H1 (cell line): ENCODE data around the gene ARSK. TPM values are rescaled to one million over a fixed set of nuclear protein-coding genes. Genes with fewer than 3 reads are reported as not detected.

ENCODE experiments used
- CTCF ChIA-PET: fragments of 300-600 bp; sonication (Branson Sonifier 250); formaldehyde crosslinking; loops from one replicate; lab custom pipeline; 2021; ENCODE audit not compliant: partially characterized antibody; lab: Charles Lee
- POLR2A ChIA-PET: fragments of 300-600 bp; sonication (Branson Sonifier 250); formaldehyde crosslinking; loops from one replicate; lab custom pipeline; 2021; ENCODE audit warnings: inconsistent platforms; ENCODE audit not compliant: partially characterized antibody; lab: Charles Lee
- DNase-seq, 2 experiments: peaks; one replicate each; pipeline versions ENCODE4 v3.0.0 to v3.0.0-alpha.2; 2010 to 2022; ENCODE audit warnings: low spot score in 2 of 2, low read depth in 1 of 2, mixed read lengths in 1 of 2
- FAIRE-seq: peaks from 2 replicates; lab custom pipeline; 2011; peaks lifted over from hg19 to GRCh38; lab: Jason Lieb, UNC
- H2AFZ ChIP-seq: 2 replicates; pipeline ENCODE4 v1.8.1; 2012; ENCODE audit warnings: low read length, inconsistent platforms
- H2AK5ac ChIP-seq: 2 replicates; pipeline ENCODE4 v1.6.1; 2013; ENCODE audit warnings: low read depth, low read length
- H2BK120ac ChIP-seq: replicated peaks from 2 replicates; pipeline ENCODE3; 2013; ENCODE audit warnings: low read depth, low read length, inconsistent platforms
- H2BK12ac ChIP-seq: 2 replicates; pipeline ENCODE4 v1.6.1; 2013; ENCODE audit warnings: low read depth, low read length
- H2BK15ac ChIP-seq: 2 replicates; pipeline ENCODE4 v1.6.1; 2013; ENCODE audit warnings: low read length
- H2BK20ac ChIP-seq: 2 replicates; pipeline ENCODE4 v1.6.1; 2013; ENCODE audit warnings: low read length
- H2BK5ac ChIP-seq: 2 replicates; pipeline ENCODE4 v1.6.1; 2013; ENCODE audit warnings: low read depth, low read length
- H3K14ac ChIP-seq: 2 replicates; pipeline ENCODE4 v1.6.1; 2013; ENCODE audit warnings: inconsistent platforms; ENCODE audit not compliant: insufficient read length
- H3K18ac ChIP-seq: 2 replicates; pipeline ENCODE4 v1.6.1; 2013; ENCODE audit warnings: low read length; ENCODE audit errors: extremely low read depth
- H3K23ac ChIP-seq: 2 replicates; pipeline ENCODE4 v1.6.1; 2013; ENCODE audit warnings: inconsistent platforms; ENCODE audit not compliant: insufficient read length
- H3K23me2 ChIP-seq: 2 replicates; pipeline ENCODE4 v1.6.1; 2013; ENCODE audit warnings: low read depth, low read length
- H3K27ac ChIP-seq: 2 replicates; pipeline ENCODE4 v1.6.1; 2011; ENCODE audit warnings: low read depth, low read length, inconsistent platforms
- H3K27me3 ChIP-seq, 4 experiments: replicated peaks in 1 of 4; 1 replicate in 1 of 4; 2 replicates in 3 of 4; pipeline versions ENCODE4 v1.6.1 to v1.8.1; 2011 to 2013; ENCODE audit warnings: low read length in 3 of 4, mild to moderate bottlenecking in 3 of 4, inconsistent platforms in 2 of 4, mixed read lengths in 2 of 4, moderate library complexity in 1 of 4; ENCODE audit not compliant: control insufficient read depth in 3 of 4, insufficient read depth in 3 of 4; ENCODE audit errors: extremely low read depth in 1 of 4
- H3K36me3 ChIP-seq, 4 experiments: 2 replicates each; pipeline versions ENCODE4 v1.6.1 to v1.8.1; 2011 to 2013; ENCODE audit warnings: mild to moderate bottlenecking in 4 of 4, low read length in 3 of 4, moderate library complexity in 2 of 4, control low read depth in 1 of 4, inconsistent platforms in 1 of 4; ENCODE audit not compliant: insufficient read depth in 4 of 4, control insufficient read depth in 2 of 4
- H3K4ac ChIP-seq: replicated peaks from 2 replicates; pipeline ENCODE3; 2013; ENCODE audit warnings: low read length, low read depth, mixed read lengths, inconsistent platforms; ENCODE audit not compliant: insufficient read length
- H3K4me1 ChIP-seq, 4 experiments: replicated peaks in 1 of 4; 1 replicate in 1 of 4; 2 replicates in 3 of 4; pipeline versions ENCODE4 v1.6.1 to v1.8.1; 2011 to 2013; ENCODE audit warnings: low read length in 3 of 4, inconsistent platforms in 2 of 4, mixed read lengths in 1 of 4; ENCODE audit not compliant: insufficient read depth in 4 of 4, control insufficient read depth in 3 of 4
- H3K4me2 ChIP-seq, 2 experiments: 2 replicates each; pipeline versions ENCODE4 v1.6.1 to v1.8.1; 2011 to 2013; ENCODE audit warnings: low read depth in 2 of 2, low read length in 2 of 2, control low read depth in 1 of 2, inconsistent platforms in 1 of 2, mild to moderate bottlenecking in 1 of 2; ENCODE audit not compliant: insufficient read depth in 1 of 2
- H3K4me3 ChIP-seq, 4 experiments: fragments of 200-600, 300-600 bp in 1 of 4; sonication (generic), shearing (Covaris generic), sonication (Bioruptor Twin) in 1 of 4; 2 replicates each; pipeline versions ENCODE4 v1.5.1 to v1.8.1; 2011 to 2016; ENCODE audit warnings: low read length in 4 of 4, low read depth in 3 of 4, control low read depth in 2 of 4, inconsistent platforms in 2 of 4, mild to moderate bottlenecking in 2 of 4, mixed read lengths in 1 of 4, moderate library complexity in 1 of 4; ENCODE audit not compliant: insufficient read depth in 2 of 4; ENCODE audit errors: extremely low read depth in 1 of 4
- H3K56ac ChIP-seq: replicated peaks from 2 replicates; pipeline ENCODE3; 2013; ENCODE audit warnings: low read depth, mild to moderate bottlenecking, mixed read lengths, low read length, inconsistent platforms; ENCODE audit not compliant: insufficient read length
- H3K79me1 ChIP-seq: 2 replicates; pipeline ENCODE4 v1.6.1; 2013; ENCODE audit warnings: low read depth, low read length, control low read depth
- H3K79me2 ChIP-seq, 2 experiments: 2 replicates each; pipeline versions ENCODE4 v1.6.1 to v1.8.1; 2012 to 2013; ENCODE audit warnings: low read length in 2 of 2, mild to moderate bottlenecking in 2 of 2, inconsistent platforms in 1 of 2; ENCODE audit not compliant: insufficient read depth in 2 of 2, control insufficient read depth in 1 of 2
- H3K9ac ChIP-seq, 4 experiments: replicated peaks in 1 of 4; 1 replicate in 1 of 4; 2 replicates in 3 of 4; pipeline versions ENCODE4 v1.6.1 to v1.8.1; 2011 to 2013; ENCODE audit warnings: low read depth in 3 of 4, low read length in 3 of 4, control low read depth in 2 of 4, mild to moderate bottlenecking in 2 of 4, moderate library complexity in 2 of 4, inconsistent platforms in 1 of 4; ENCODE audit errors: extremely low read depth in 1 of 4
- H3K9me3 ChIP-seq, 2 experiments: 2 replicates each; pipeline versions ENCODE4 v1.6.1 to v1.8.1; 2012 to 2013; ENCODE audit warnings: mild to moderate bottlenecking in 2 of 2, moderate library complexity in 2 of 2, control low read depth in 1 of 2, inconsistent platforms in 1 of 2, low read depth in 1 of 2, low read length in 1 of 2, mixed read lengths in 1 of 2; ENCODE audit not compliant: insufficient read depth in 2 of 2
- H4K20me1 ChIP-seq, 2 experiments: replicated peaks in 1 of 2; 2 replicates each; pipeline versions ENCODE3 to v1.8.1; 2011 to 2013; ENCODE audit warnings: inconsistent platforms in 2 of 2, low read length in 2 of 2, mild to moderate bottlenecking in 1 of 2; ENCODE audit not compliant: insufficient read depth in 2 of 2, control insufficient read depth in 1 of 2
- H4K5ac ChIP-seq: 2 replicates; pipeline ENCODE4 v1.6.1; 2013; ENCODE audit warnings: low read length, low read depth, mixed read lengths, inconsistent platforms; ENCODE audit not compliant: insufficient read length
- H4K8ac ChIP-seq: 2 replicates; pipeline ENCODE4 v1.8.0; 2013; ENCODE audit warnings: mild to moderate bottlenecking, moderate library complexity, low read length, inconsistent platforms; ENCODE audit not compliant: insufficient read depth; ENCODE audit errors: extremely low read depth
- H4K91ac ChIP-seq: replicated peaks from 2 replicates; pipeline ENCODE3; 2013; ENCODE audit warnings: low read length, mixed read lengths, inconsistent platforms; ENCODE audit not compliant: insufficient read length
- ASH2L ChIP-seq: fragments of 200-600, 300-600 bp; sonication (generic); IDR thresholded peaks from one replicate; pipeline ENCODE4 v1.7.1; 2017; ENCODE audit warnings: low read length
- BCL11A ChIP-seq, 2 experiments: IDR thresholded peaks; one replicate each; pipeline ENCODE4 v1.6.1; 2011; ENCODE audit warnings: low read depth in 2 of 2, low read length in 2 of 2, mild to moderate bottlenecking in 2 of 2
- CEBPB ChIP-seq: IDR thresholded peaks from 2 replicates; pipeline ENCODE4 v1.6.1; 2012; ENCODE audit warnings: low read depth, low read length
- CHD2 ChIP-seq: IDR thresholded peaks from 2 replicates; pipeline ENCODE4 v1.6.1; 2012; ENCODE audit warnings: low read length, improper control_type of control experiment
- FOSL1 ChIP-seq: IDR thresholded peaks from 2 replicates; pipeline ENCODE4 v1.6.1; 2011; ENCODE audit warnings: mild to moderate bottlenecking, low read depth, low read length, moderate library complexity; ENCODE audit not compliant: insufficient read depth
- GABPA ChIP-seq: IDR thresholded peaks from 2 replicates; pipeline ENCODE4 v1.6.1; 2011; ENCODE audit warnings: mild to moderate bottlenecking, low read length, moderate library complexity, borderline replicate concordance; ENCODE audit not compliant: insufficient read depth
- HDAC6 ChIP-seq: IDR thresholded peaks from one replicate; pipeline ENCODE4 v1.7.1; 2012; ENCODE audit warnings: low read depth, mild to moderate bottlenecking, inconsistent platforms, low read length, moderate library complexity
- NANOG ChIP-seq: IDR thresholded peaks from 2 replicates; pipeline ENCODE4 v1.6.1; 2011; ENCODE audit warnings: low read length, low read depth, mild to moderate bottlenecking, inconsistent platforms; ENCODE audit not compliant: insufficient read depth, poor library complexity, severe bottlenecking
- RFX5 ChIP-seq: IDR thresholded peaks from 2 replicates; pipeline ENCODE4 v1.6.1; 2011; ENCODE audit warnings: low read depth, low read length, improper control_type of control experiment, borderline replicate concordance
- SAP30 ChIP-seq: fragments of 300-600 bp; sonication (generic); IDR thresholded peaks from 2 replicates; pipeline ENCODE4 v1.7.1; 2012; ENCODE audit warnings: low read length, moderate library complexity, mild to moderate bottlenecking, inconsistent platforms; ENCODE audit not compliant: insufficient read depth, insufficient replicate concordance
- SUZ12 ChIP-seq: fragments of 200-600 bp; sonication (generic); IDR thresholded peaks from 2 replicates; pipeline ENCODE4 v1.6.1; 2012; ENCODE audit warnings: mild to moderate bottlenecking, inconsistent platforms, low read length, moderate library complexity, mixed read lengths
- TCF12 ChIP-seq: IDR thresholded peaks from 2 replicates; pipeline ENCODE4 v1.6.1; 2011; ENCODE audit warnings: low read depth, mild to moderate bottlenecking, low read length
- WGBS, 2 experiments: shearing (Covaris generic) in 1 of 2; methylation state at CpG; one replicate each; pipeline versions ENCODE4 v1.1.6 to v1.1.7; 2013 to 2015; ENCODE audit warnings: low lambda C conversion rate in 2 of 2, mixed read lengths in 2 of 2, inconsistent platforms in 1 of 2, low coverage in 1 of 2, missing lambda C conversion rate in 1 of 2; ENCODE audit not compliant: insufficient replicate concordance in 2 of 2, insufficient coverage in 1 of 2, insufficient read length in 1 of 2; ENCODE audit errors: extremely low coverage in 1 of 2, missing lambda C conversion rate in 1 of 2; 5-methylcytosine and 5-hydroxymethylcytosine counted together
- polyA plus RNA-seq, 7 experiments: library from polyadenylated mRNA; depleted of rRNA in 3 of 7; stranded (reverse) in 5 of 7; unstranded in 2 of 7; fragments of >200 nt in 5 of 7; fragments of 200-250 nt in 2 of 7; gene quantifications; 1 replicate in 5 of 7; 2 replicates in 1 of 7; 4 replicates in 1 of 7; pipeline versions ENCODE4 v1.2.1 to v1.2.3, GENCODE V29; 2011 to 2013; ENCODE audit warnings: missing spikeins in 2 of 7, mixed read lengths in 2 of 7
- total RNA-seq: library from RNA; stranded (reverse); fragmentation: NEBNext Ultra II Directional; extraction: Animal tissue kit (Norgen Biotek cat#: 25700); gene quantifications from 2 replicates; pipeline ENCODE4 v1.2.1, GENCODE V29; 2021

Gene ARSK
- total and polyA plus RNA-seq, 2 of the 8 experiments (the other 6 are each of a cell fraction or from before 2014, with no cell fraction given): 8.4 to 14.1 TPM

DNA sequence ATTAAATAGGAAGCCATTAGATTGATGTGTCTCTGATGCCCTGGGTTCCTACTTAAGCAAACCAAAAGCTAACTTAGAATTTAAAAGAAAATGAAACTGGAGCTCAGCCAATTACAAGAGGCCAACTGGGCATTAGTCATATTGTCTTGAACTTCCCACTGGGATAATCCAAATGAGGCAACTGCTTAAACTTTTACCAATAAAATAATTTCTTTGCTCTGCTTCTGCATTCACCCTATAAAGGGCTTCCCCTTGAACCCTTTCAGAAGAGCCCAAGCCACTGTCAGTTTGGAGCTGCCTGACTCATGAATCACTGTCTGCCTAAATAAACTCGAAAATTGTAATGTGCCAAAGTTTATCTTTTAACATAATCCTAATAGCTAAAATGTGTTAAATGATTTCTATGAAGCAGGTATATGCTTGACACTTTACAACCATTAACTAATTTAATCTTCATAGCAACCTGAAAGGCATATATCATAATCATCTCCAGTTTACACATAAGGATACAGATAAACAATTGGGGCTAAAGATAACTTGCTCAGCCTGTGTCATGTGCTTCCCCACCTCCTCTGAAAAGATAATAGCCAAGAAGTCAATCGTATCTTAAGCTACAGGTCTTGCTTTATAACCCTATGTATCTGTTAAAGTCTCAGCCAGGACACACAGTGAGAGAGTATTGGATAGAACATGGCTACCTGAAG lies 76.5 kb downstream of the ARSK start:
- Histone ChIP-seq H3K23ac (no peak overlapping the region), H3K9me3 (peaks cover 13 to 20% of the 10 kb centered on the region in 2 experiments), H2BK20ac (no peak overlapping the region), H3K4me1 (no peaks in the 10 kb centered on the region), H2BK120ac (no peak overlapping the region), H4K8ac (no peak overlapping the region), H3K79me2 (no peaks in the 10 kb centered on the region), H2AFZ (no peak overlapping the region; the same call in 1 of the 2 replicates), H4K5ac (no peak overlapping the region), H3K9ac (no peak overlapping the region), H4K91ac (no peak overlapping the region), H3K56ac (no peak overlapping the region), H3K27ac (no peak overlapping the region), H3K23me2 (no peaks in the 10 kb centered on the region), H3K18ac (no peak overlapping the region), H2BK12ac (no peak overlapping the region), H4K20me1 (no peaks in the 10 kb centered on the region), H2AK5ac (no peak overlapping the region), H3K79me1 (no peaks in the 10 kb centered on the region), H2BK15ac (no peak overlapping the region), H3K4me3 (no peak overlapping the region), H3K14ac (no peak overlapping the region), H2BK5ac (no peak overlapping the region), H3K27me3 (no peaks in the 10 kb centered on the region), H3K4me2 (no peak overlapping the region), H3K4ac (no peak overlapping the region), H3K36me3 (no peaks in the 10 kb centered on the region)
- POLR2A ChIA-PET: interaction anchor here (0.9 to 1.2 kb wide), 2 partner anchors 10 to 76 kb away, joined by 4 read pairs; partner anchors contain the start of genes ARSK and SKIC3
- CTCF ChIA-PET: interaction anchor here (0.6 to 1.7 kb wide), 8 partner anchors 10 to 150 kb away, joined by 3 to 7 read pairs (median 4); partner anchors contain the start of genes RFESD and RHOBTB3
- DNase-seq (no peak), FAIRE-seq (no peak)
- WGBS, 2 experiments: 84% methylated on average over 2 of the region's 2 CpGs; no CpG with 5 or more reads in 1 of the 2 experiments
- TF ChIP-seq FOSL1: no peak
- no peak for TF ChIP-seq CEBPB
- no peak for TF ChIP-seq SAP30
- TF ChIP-seq BCL11A (IDR thresholded peaks at IDR 0.05; ENCODE audit: low read depth in 2 of 2, low read length in 2 of 2): no peak
- TF ChIP-seq CHD2: no peak
- TF ChIP-seq ASH2L: no peak
- no peak for TF ChIP-seq GABPA
- TF ChIP-seq TCF12: no peak
- no peak for TF ChIP-seq HDAC6
- no peak for TF ChIP-seq NANOG
- TF ChIP-seq RFX5: no peak
- no peak for TF ChIP-seq SUZ12
